Activated CD4-positive, alpha-beta T cell treated with anti-CD3 and anti-CD28 coated beads for 36 hours (primary cell): Measurements from ENCODE around the gene ARHGEF1. TPM values are rescaled to one million over a fixed set of nuclear protein-coding genes. Genes with fewer than 3 reads are reported as not detected.

Experiments
- ATAC-seq: fragments of 200-7000 bp; cut with Tn5 transposase; one replicate; pipeline ENCODE4 v1.10.0; 2021; ENCODE audit warnings: mild to moderate bottlenecking, moderate library complexity
- CTCF ChIA-PET: fragments of 350-600 bp; sonication (Branson Sonifier 250); formaldehyde crosslinking; loops from one replicate; lab custom pipeline; 2021; ENCODE audit warnings: antibody characterized with exemption; lab: Charles Lee
- POLR2A ChIA-PET: fragments of 350-600 bp; sonication (Branson Sonifier 250); formaldehyde crosslinking; loops from one replicate; lab custom pipeline; 2021; ENCODE audit warnings: antibody characterized with exemption, inconsistent platforms; lab: Charles Lee
- DNase-seq: peaks from one replicate; pipeline ENCODE4 v3.0.0-alpha.2; 2020
- H3K27ac Mint-ChIP-seq: one replicate; pipeline ENCODE4 v1.8.0; 2021; ENCODE audit warnings: mixed read lengths
- H3K27me3 Mint-ChIP-seq: one replicate; pipeline ENCODE4 v1.8.0; 2021; ENCODE audit warnings: mixed read lengths
- H3K36me3 Mint-ChIP-seq: one replicate; pipeline ENCODE4 v1.8.0; 2021; ENCODE audit warnings: low read depth, mixed read lengths
- H3K4me1 Mint-ChIP-seq: one replicate; pipeline ENCODE4 v1.8.0; 2021; ENCODE audit warnings: mixed read lengths
- H3K4me3 Mint-ChIP-seq: one replicate; pipeline ENCODE4 v1.8.0; 2021; ENCODE audit warnings: mild to moderate bottlenecking, moderate library complexity, mixed read lengths
- H3K9me3 Mint-ChIP-seq: one replicate; pipeline ENCODE4 v1.8.0; 2021; ENCODE audit warnings: low read depth, mixed read lengths
- intact Hi-C, 2 experiments: fragments of 100-400 bp; cut with DNase I in 1 of 2; cut with micrococcal nuclease in 1 of 2; formaldehyde crosslinking; loops; one replicate each; pipeline versions ENCODE4 v1.14.2 to v1.15.1; 2022 to 2024; cut with DNase I, micrococcal nuclease
- total RNA-seq, 2 experiments: library from RNA; stranded (reverse); gene quantifications; one replicate each; pipeline ENCODE4 v1.2.3, GENCODE V29; 2021

Gene ARHGEF1
- total RNA-seq, 2 experiments from 2014 or later = 231 to 276 TPM

DNA sequence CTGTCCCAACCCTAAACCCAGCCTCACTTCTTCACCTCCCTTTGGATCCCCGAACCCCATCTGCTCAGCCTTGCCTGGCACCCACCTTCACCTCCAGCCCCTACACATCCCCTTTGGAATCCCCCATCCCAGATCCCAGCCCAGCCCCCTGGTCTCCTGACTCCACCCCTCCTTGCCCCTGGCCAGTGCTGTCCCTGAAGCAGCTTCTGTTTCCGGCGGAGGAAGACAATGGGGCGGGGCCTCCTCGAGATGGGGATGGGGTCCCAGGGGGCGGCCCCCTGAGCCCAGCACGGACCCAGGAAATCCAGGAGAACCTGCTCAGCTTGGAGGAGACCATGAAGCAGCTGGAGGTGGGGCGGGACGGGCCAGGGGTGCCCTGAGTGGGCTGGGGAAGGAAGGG, 23.3 kb downstream of the ARHGEF1 start:
- POLR2A ChIA-PET = no interaction called here
- DNase-seq (no peak), ATAC-seq (no peak)
- Mint-ChIP-seq H3K4me1 (peaks cover 30% of the 10 kb centered on the region), H3K36me3 (peaks cover 54% of the 10 kb centered on the region), H3K27ac (no peak overlapping the region), H3K4me3 (no peak overlapping the region), H3K27me3 (no peaks in the 10 kb centered on the region), H3K9me3 (no peaks in the 10 kb centered on the region)
- intact Hi-C loops = no loop called here
- CTCF ChIA-PET = no interaction called here

DNA sequence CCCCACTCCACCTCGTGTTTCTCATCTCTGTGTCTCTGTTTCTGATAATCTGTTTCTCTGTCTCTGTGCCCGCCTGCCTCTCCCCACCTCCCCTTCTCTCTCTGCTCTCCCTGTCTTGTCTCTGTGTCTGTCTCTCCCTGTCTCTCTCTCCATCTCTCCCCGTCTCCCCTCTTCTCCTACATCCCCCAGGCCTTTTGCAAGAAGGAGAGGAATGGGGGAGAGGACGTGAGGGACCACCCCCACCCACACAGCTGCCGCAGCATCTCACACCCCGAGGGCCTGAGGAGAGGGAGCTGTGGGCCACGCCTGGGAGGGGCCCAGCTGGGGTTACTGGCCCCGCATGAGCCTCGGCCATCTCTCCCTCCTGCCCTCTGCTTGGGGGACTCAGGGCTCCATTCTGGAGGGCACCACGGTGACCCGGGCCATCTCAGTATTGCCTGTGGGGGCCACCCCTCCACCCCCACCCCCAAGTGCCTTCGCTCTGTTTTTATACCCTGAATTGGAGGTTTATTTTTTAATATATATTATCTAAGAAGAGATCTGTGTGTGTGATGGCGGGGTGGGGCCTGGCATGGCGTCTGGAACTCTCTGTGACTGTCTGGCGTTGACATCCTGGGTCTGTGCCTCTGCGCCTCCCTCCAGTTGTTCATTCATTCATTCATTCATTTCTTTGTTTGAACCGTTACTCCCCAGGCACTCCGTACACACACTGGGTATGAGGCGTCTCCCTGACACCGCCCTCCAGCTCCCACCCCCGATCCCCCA, 24.1 kb downstream of the ARHGEF1 start:
- Mint-ChIP-seq H3K9me3 (no peaks in the 10 kb centered on the region), H3K27me3 (peaks cover 6% of the 10 kb centered on the region), H3K4me1 (peaks cover 34% of the 10 kb centered on the region), H3K36me3 (peaks cover 48% of the 10 kb centered on the region), H3K27ac (no peak overlapping the region), H3K4me3 (no peak overlapping the region)
- ATAC-seq (no peak), DNase-seq (no peak)
- intact Hi-C loops = no loop called here
- CTCF ChIA-PET = no interaction called here
- POLR2A ChIA-PET = no interaction called here

DNA sequence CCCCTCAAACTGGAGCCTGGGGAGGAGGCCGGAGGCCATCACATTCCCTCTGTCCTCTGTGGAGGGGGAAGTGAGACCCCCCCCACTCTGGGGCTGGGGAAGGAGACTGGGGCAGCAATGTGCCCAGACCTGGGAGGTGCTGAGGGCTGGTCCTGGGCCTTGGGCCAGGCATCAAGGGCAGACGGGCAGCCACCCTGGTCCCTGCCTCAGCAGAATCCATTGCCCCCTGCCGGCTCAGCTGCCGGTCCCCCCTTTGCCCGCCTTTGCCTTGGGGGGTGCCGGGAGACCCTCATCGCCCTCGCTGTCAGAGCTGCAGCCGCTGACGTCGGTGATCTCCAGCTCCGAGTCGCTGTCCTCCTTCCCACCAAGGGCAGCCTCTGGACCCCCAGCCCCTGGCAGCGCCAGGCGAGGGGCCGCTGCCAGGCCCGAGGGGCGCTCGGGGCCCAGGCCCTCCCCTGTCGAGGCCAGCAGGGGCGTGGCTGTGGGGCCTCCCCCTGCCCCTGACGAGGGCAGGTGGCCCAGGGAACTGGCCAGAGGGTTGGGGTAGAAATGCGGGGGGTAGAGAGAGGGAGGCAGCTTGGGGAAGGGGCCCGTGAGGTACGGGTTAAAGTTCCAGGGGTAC, 25.1 kb downstream of the ARHGEF1 start:
- Mint-ChIP-seq H3K4me3 (no peak overlapping the region), H3K9me3 (no peaks in the 10 kb centered on the region), H3K4me1 (peaks cover 38% of the 10 kb centered on the region), H3K36me3 (peaks cover 38% of the 10 kb centered on the region), H3K27me3 (peaks cover 11% of the 10 kb centered on the region), H3K27ac (no peak overlapping the region)
- ATAC-seq (no peak), DNase-seq (no peak)
- ChIA-PET CTCF (interaction anchor here (0.6 kb wide), 1 partner anchor 37 kb away, joined by 3 read pairs; no protein-coding TSS in a partner anchor), POLR2A (no interaction called here)
- intact Hi-C loops = no loop called here

DNA sequence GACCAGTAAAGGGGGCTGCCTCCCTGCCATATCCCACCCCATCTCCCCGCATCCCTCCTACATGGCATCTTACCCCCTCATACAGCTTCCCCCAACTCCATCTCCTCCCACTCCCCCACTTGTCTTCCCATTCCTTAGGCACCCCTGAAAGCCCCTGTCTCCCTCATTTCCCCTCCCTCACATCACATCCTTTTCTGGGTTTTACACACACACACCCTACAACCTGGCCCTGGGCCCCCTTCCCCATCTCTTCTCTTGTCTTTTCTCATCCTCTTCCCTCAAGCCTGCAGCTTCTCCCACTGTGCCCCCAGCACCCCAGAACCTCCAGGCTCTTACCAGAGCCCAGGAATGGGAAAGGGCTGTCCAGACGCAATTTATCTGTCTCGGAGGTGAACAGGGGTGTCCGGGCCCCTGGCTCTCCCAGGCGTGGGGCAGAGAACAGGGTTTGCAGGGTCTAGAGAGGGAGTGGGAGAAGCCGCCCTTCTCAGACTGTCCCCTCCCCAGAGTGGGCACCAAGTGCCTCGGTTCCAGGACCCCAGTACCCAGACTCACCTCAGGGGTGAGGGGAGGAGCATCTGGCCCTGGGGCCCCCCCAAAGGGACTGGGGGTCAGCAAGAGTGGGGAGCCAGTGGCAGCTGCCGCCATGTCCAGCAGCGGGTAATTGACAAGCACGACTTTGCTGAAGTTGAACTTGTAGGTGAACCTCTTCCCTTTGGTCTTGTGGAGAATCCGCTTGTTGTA, 25.9 kb downstream of the ARHGEF1 start:
- Mint-ChIP-seq H3K4me1 (peaks cover 44% of the 10 kb centered on the region), H3K4me3 (no peak overlapping the region)

DNA sequence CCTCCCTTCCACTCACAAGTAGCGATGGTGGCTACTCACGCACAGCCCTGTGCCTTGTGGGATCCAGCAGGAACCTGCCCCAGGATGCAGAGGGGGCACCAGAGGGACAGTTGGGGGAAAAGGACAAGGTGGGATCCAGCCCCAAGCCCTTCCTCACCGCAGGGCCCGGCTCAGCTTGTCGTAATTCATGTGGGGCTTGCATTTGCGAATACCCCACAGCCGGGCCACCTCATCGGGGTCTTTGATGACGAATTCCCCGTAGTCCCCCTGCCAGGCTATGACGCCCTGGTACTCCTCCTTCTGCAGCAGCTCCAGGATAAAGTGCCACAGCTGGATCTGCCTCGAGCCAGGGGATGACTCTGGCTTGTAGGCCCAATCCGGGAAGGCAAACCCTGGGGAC, 26.7 kb downstream of the ARHGEF1 start:
- CTCF ChIA-PET = interaction anchor here (0.9 kb wide), 1 partner anchor 116 kb away, joined by 4 read pairs; no protein-coding TSS in a partner anchor
- POLR2A ChIA-PET = no interaction called here
- peaks cover 43% of the 10 kb centered on the region for H3K4me1 Mint-ChIP-seq
- H3K9me3 Mint-ChIP-seq = no peaks in the 10 kb centered on the region
- ATAC-seq = no peak
- H3K4me3 Mint-ChIP-seq = no peak overlapping the region
- peaks cover 23% of the 10 kb centered on the region for H3K36me3 Mint-ChIP-seq
- intact Hi-C loops = no loop called here
- H3K27me3 Mint-ChIP-seq = peaks cover 22% of the 10 kb centered on the region
- no peak overlapping the region for H3K27ac Mint-ChIP-seq
- no peak for DNase-seq

More for the DNA sequence above, 25.9 kb downstream of the ARHGEF1 start:
- ATAC-seq = no peak
- H3K27me3 Mint-ChIP-seq = peaks cover 16% of the 10 kb centered on the region
- intact Hi-C loops = no loop called here
- H3K9me3 Mint-ChIP-seq = no peaks in the 10 kb centered on the region
- H3K27ac Mint-ChIP-seq = no peak overlapping the region
- POLR2A ChIA-PET = no interaction called here
- CTCF ChIA-PET = no interaction called here
- no peak for DNase-seq
- peaks cover 30% of the 10 kb centered on the region for H3K36me3 Mint-ChIP-seq

DNA sequence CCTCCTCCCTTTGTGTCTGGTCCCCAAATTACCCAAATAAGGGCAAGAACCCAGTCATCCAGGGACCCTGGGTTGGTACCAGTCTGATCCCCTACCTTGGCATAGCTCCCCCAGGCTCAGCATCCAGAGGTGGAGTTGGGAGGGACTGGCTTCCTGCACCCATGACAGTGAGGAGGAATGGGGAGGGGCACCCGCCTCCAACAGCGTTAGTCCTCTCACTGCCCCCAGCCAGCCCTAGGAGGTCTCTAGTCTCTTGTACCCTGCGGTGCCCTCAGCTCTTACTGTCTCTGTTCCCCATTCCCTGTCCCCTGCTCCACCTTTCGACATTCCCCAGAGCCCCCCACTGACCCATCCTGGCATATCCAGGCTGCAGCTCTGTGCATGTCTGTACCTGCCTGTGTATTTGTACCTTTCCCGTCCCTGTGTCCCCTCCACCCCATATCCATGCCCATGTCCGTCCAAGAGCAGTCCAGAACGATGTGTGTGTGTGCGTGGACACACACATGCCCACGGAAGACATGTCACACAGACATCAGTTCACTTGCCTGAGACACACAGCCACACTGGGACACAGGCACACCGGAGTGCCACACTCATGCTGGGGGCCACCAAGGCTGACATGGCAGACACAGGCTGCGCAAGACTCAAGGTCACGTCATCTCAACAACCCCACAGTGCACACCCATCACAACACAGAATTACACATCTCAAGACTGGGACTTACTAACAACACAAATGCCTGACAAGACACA, 27.4 kb downstream of the ARHGEF1 start:
- CTCF ChIA-PET = interaction anchor here (0.9 kb wide), 1 partner anchor 117 kb away, joined by 4 read pairs; no protein-coding TSS in a partner anchor
- H3K4me1 Mint-ChIP-seq = peaks cover 40% of the 10 kb centered on the region
- DNase-seq = no peak

DNA sequence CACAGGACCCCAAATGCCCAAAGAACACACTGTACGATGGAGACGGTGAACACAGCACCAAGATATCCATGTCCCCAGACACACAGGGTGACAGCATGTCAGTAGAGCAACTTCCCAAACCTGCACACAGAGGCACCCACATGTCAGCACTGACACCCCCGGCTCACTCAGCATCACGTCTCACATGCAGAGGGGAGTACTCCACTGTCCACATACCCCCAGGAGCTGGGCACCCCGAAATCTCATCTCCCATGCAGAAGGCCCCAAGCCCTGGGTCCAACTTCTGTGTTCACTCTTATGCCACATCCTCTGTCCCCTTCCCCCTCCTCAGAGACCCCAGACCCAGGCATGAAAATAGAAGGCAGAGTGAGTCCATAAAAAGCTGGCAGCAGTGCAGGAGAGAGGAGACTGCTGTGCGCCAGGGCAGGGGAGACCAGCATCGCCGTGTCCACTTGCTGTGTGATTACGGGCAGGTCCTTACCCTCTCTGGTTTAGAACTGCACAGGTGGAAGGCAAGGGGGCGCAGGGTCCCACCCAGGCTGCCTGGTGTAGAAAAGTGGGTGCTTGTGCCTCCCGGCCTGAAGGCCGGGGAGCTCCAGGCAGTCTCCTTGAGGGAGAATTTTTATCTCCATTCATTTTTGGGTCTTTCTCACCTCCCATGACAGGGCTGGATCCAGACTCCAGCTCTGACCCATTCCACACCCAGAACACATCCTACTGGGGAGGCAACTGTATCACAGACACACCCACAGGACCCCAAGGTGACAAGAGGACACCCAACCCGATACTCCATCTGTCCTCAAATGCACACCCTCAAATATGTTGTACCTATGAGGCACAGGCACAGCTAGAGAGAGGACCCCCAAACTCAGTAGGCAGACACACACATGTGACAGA, 28.3 kb downstream of the ARHGEF1 start:
- Mint-ChIP-seq H3K36me3 (peaks cover 10% of the 10 kb centered on the region), H3K4me1 (peaks cover 35% of the 10 kb centered on the region), H3K4me3 (no peak overlapping the region), H3K27ac (no peak overlapping the region), H3K9me3 (no peaks in the 10 kb centered on the region), H3K27me3 (peaks cover 23% of the 10 kb centered on the region)
- DNase-seq (no peak), ATAC-seq (peak; percentile 2)
- ChIA-PET CTCF (interaction anchor here (0.7 to 1.6 kb wide), 4 partner anchors 22 to 76 kb away, joined by 3 to 4 read pairs (median 3); no protein-coding TSS in a partner anchor), POLR2A (no interaction called here)
- intact Hi-C loops = no loop called here

More for the DNA sequence above, 27.4 kb downstream of the ARHGEF1 start:
- Mint-ChIP-seq H3K9me3 (no peaks in the 10 kb centered on the region), H3K27me3 (peaks cover 23% of the 10 kb centered on the region), H3K36me3 (peaks cover 16% of the 10 kb centered on the region), H3K4me3 (no peak overlapping the region), H3K27ac (no peak overlapping the region)
- intact Hi-C loops = no loop called here
- POLR2A ChIA-PET = no interaction called here
- ATAC-seq = peak; percentile 4

DNA sequence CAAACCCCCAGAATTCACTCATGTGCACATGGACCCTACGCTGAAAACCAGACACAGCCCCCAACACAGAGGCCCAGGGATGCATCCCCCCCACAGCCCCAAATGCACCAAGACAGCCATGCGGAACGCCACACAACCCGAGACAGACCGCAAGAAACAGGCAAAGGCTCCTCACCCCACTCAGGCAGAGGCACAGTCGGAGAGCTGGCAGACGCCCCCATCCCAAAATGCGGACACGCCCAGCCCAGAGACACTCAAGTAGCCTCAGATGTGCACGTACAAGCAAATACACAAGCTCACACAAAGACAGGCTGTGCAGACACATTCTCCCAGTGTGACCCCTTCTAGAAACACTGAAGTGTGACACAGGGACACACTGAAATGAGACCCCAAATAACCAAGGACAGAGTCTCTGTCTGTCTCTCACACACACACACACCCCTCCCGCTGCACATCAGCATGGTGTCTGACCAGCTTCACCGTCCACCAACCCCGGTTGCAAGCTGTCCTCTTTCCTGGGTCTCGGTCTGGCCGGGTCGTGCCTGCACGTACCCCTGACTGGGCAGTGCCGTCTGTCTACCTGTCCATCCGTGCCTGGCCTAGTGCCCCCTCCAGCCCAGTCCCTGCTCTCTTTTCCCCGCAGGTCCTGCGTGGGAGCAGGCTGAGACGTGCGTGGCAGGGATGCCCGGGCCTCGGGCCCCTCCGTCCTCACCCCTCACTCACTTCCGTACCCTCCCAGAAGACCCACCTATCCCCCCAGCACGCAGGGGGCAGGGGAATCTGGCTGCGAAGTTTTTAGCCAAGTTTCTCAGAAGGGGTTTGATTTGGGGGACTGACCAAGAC, 29.1 kb downstream of the ARHGEF1 start:
- ChIA-PET POLR2A (no interaction called here), CTCF (interaction anchor here (0.7 to 1.6 kb wide), 4 partner anchors 23 to 77 kb away, joined by 3 to 4 read pairs (median 3); no protein-coding TSS in a partner anchor)
- Mint-ChIP-seq H3K36me3 (peaks cover 7% of the 10 kb centered on the region), H3K27me3 (peaks cover 23% of the 10 kb centered on the region), H3K4me1 (peaks cover 31% of the 10 kb centered on the region), H3K27ac (no peak overlapping the region), H3K9me3 (no peaks in the 10 kb centered on the region), H3K4me3 (no peak overlapping the region)
- intact Hi-C loops = no loop called here
- no peak for ATAC-seq
- no peak for DNase-seq

DNA sequence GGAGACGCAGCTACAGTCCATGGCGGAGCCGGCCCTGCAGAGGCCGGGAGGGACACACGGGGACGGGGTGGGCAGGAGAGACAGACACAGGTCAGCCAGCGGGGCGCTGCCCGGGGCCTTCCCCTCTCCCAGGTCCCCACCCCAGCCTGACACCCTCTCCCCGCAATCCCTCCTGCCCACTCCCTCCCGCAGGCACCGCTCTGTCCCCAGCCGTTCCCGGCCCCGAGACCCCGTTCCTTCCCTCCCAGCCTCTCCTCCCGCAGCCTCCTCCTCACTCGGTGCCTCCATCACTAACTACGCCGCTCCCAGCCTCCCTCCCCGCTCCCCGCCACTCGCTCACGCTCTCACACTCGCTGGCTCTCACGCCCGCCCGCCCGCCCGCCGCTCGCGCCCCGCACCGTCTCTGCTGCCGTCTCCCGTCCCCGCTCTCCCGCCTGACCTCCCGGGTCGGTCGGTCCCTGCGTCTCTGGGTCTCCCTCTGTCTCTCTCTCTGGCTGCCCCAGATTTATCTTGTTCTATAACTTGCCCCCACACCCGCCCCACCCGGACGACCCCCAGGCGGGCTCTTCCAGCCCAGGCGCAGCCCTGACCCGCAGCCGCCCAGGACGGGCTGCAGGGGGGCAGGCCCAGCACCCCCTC, 30.0 kb downstream of the ARHGEF1 start:
- intact Hi-C loops = no loop called here
- H3K27me3 Mint-ChIP-seq = peaks cover 23% of the 10 kb centered on the region
- peaks cover 28% of the 10 kb centered on the region for H3K4me1 Mint-ChIP-seq
- ATAC-seq (peak; percentile 11), DNase-seq (peak; percentile 53)
- ChIA-PET POLR2A (no interaction called here), CTCF (no interaction called here)
- H3K36me3 Mint-ChIP-seq = peaks cover 5% of the 10 kb centered on the region
- H3K27ac Mint-ChIP-seq = no peak overlapping the region
- no peak overlapping the region for H3K4me3 Mint-ChIP-seq
- H3K9me3 Mint-ChIP-seq = no peaks in the 10 kb centered on the region
